H1 (cell line): Measurements from ENCODE around the gene CLEC16A. TPM values are rescaled to one million over a fixed set of nuclear protein-coding genes. Genes with fewer than 3 reads are reported as not detected.

ENCODE experiments used
- CTCF ChIA-PET: fragments of 300-600 bp; sonication (Branson Sonifier 250); formaldehyde crosslinking; loops from one replicate; lab custom pipeline; 2021; ENCODE audit not compliant: partially characterized antibody; lab: Charles Lee
- POLR2A ChIA-PET: fragments of 300-600 bp; sonication (Branson Sonifier 250); formaldehyde crosslinking; loops from one replicate; lab custom pipeline; 2021; ENCODE audit warnings: inconsistent platforms; ENCODE audit not compliant: partially characterized antibody; lab: Charles Lee
- DNase-seq, 2 experiments: peaks; one replicate each; pipeline versions ENCODE4 v3.0.0 to v3.0.0-alpha.2; 2010 to 2022; ENCODE audit warnings: low spot score in 2 of 2, low read depth in 1 of 2, mixed read lengths in 1 of 2
- FAIRE-seq: peaks from 2 replicates; lab custom pipeline; 2011; peaks lifted over from hg19 to GRCh38; lab: Jason Lieb, UNC
- H2AFZ ChIP-seq: 2 replicates; pipeline ENCODE4 v1.8.1; 2012; ENCODE audit warnings: low read length, inconsistent platforms
- H2AK5ac ChIP-seq: 2 replicates; pipeline ENCODE4 v1.6.1; 2013; ENCODE audit warnings: low read depth, low read length
- H2BK120ac ChIP-seq: replicated peaks from 2 replicates; pipeline ENCODE3; 2013; ENCODE audit warnings: low read depth, low read length, inconsistent platforms
- H2BK12ac ChIP-seq: 2 replicates; pipeline ENCODE4 v1.6.1; 2013; ENCODE audit warnings: low read depth, low read length
- H2BK15ac ChIP-seq: 2 replicates; pipeline ENCODE4 v1.6.1; 2013; ENCODE audit warnings: low read length
- H2BK20ac ChIP-seq: 2 replicates; pipeline ENCODE4 v1.6.1; 2013; ENCODE audit warnings: low read length
- H2BK5ac ChIP-seq: 2 replicates; pipeline ENCODE4 v1.6.1; 2013; ENCODE audit warnings: low read depth, low read length
- H3K14ac ChIP-seq: 2 replicates; pipeline ENCODE4 v1.6.1; 2013; ENCODE audit warnings: inconsistent platforms; ENCODE audit not compliant: insufficient read length
- H3K18ac ChIP-seq: 2 replicates; pipeline ENCODE4 v1.6.1; 2013; ENCODE audit warnings: low read length; ENCODE audit errors: extremely low read depth
- H3K23ac ChIP-seq: 2 replicates; pipeline ENCODE4 v1.6.1; 2013; ENCODE audit warnings: inconsistent platforms; ENCODE audit not compliant: insufficient read length
- H3K23me2 ChIP-seq: 2 replicates; pipeline ENCODE4 v1.6.1; 2013; ENCODE audit warnings: low read depth, low read length
- H3K27ac ChIP-seq: 2 replicates; pipeline ENCODE4 v1.6.1; 2011; ENCODE audit warnings: low read depth, low read length, inconsistent platforms
- H3K27me3 ChIP-seq, 4 experiments: replicated peaks in 1 of 4; 1 replicate in 1 of 4; 2 replicates in 3 of 4; pipeline versions ENCODE4 v1.6.1 to v1.8.1; 2011 to 2013; ENCODE audit warnings: low read length in 3 of 4, mild to moderate bottlenecking in 3 of 4, inconsistent platforms in 2 of 4, mixed read lengths in 2 of 4, moderate library complexity in 1 of 4; ENCODE audit not compliant: control insufficient read depth in 3 of 4, insufficient read depth in 3 of 4; ENCODE audit errors: extremely low read depth in 1 of 4
- H3K36me3 ChIP-seq, 4 experiments: 2 replicates each; pipeline versions ENCODE4 v1.6.1 to v1.8.1; 2011 to 2013; ENCODE audit warnings: mild to moderate bottlenecking in 4 of 4, low read length in 3 of 4, moderate library complexity in 2 of 4, control low read depth in 1 of 4, inconsistent platforms in 1 of 4; ENCODE audit not compliant: insufficient read depth in 4 of 4, control insufficient read depth in 2 of 4
- H3K4ac ChIP-seq: replicated peaks from 2 replicates; pipeline ENCODE3; 2013; ENCODE audit warnings: low read length, low read depth, mixed read lengths, inconsistent platforms; ENCODE audit not compliant: insufficient read length
- H3K4me1 ChIP-seq, 4 experiments: replicated peaks in 1 of 4; 1 replicate in 1 of 4; 2 replicates in 3 of 4; pipeline versions ENCODE4 v1.6.1 to v1.8.1; 2011 to 2013; ENCODE audit warnings: low read length in 3 of 4, inconsistent platforms in 2 of 4, mixed read lengths in 1 of 4; ENCODE audit not compliant: insufficient read depth in 4 of 4, control insufficient read depth in 3 of 4
- H3K4me2 ChIP-seq, 2 experiments: 2 replicates each; pipeline versions ENCODE4 v1.6.1 to v1.8.1; 2011 to 2013; ENCODE audit warnings: low read depth in 2 of 2, low read length in 2 of 2, control low read depth in 1 of 2, inconsistent platforms in 1 of 2, mild to moderate bottlenecking in 1 of 2; ENCODE audit not compliant: insufficient read depth in 1 of 2
- H3K4me3 ChIP-seq, 4 experiments: fragments of 200-600, 300-600 bp in 1 of 4; sonication (generic), shearing (Covaris generic), sonication (Bioruptor Twin) in 1 of 4; 2 replicates each; pipeline versions ENCODE4 v1.5.1 to v1.8.1; 2011 to 2016; ENCODE audit warnings: low read length in 4 of 4, low read depth in 3 of 4, control low read depth in 2 of 4, inconsistent platforms in 2 of 4, mild to moderate bottlenecking in 2 of 4, mixed read lengths in 1 of 4, moderate library complexity in 1 of 4; ENCODE audit not compliant: insufficient read depth in 2 of 4; ENCODE audit errors: extremely low read depth in 1 of 4
- H3K56ac ChIP-seq: replicated peaks from 2 replicates; pipeline ENCODE3; 2013; ENCODE audit warnings: low read depth, mild to moderate bottlenecking, mixed read lengths, low read length, inconsistent platforms; ENCODE audit not compliant: insufficient read length
- H3K79me1 ChIP-seq: 2 replicates; pipeline ENCODE4 v1.6.1; 2013; ENCODE audit warnings: low read depth, low read length, control low read depth
- H3K79me2 ChIP-seq, 2 experiments: 2 replicates each; pipeline versions ENCODE4 v1.6.1 to v1.8.1; 2012 to 2013; ENCODE audit warnings: low read length in 2 of 2, mild to moderate bottlenecking in 2 of 2, inconsistent platforms in 1 of 2; ENCODE audit not compliant: insufficient read depth in 2 of 2, control insufficient read depth in 1 of 2
- H3K9ac ChIP-seq, 4 experiments: replicated peaks in 1 of 4; 1 replicate in 1 of 4; 2 replicates in 3 of 4; pipeline versions ENCODE4 v1.6.1 to v1.8.1; 2011 to 2013; ENCODE audit warnings: low read depth in 3 of 4, low read length in 3 of 4, control low read depth in 2 of 4, mild to moderate bottlenecking in 2 of 4, moderate library complexity in 2 of 4, inconsistent platforms in 1 of 4; ENCODE audit errors: extremely low read depth in 1 of 4
- H3K9me3 ChIP-seq, 2 experiments: 2 replicates each; pipeline versions ENCODE4 v1.6.1 to v1.8.1; 2012 to 2013; ENCODE audit warnings: mild to moderate bottlenecking in 2 of 2, moderate library complexity in 2 of 2, control low read depth in 1 of 2, inconsistent platforms in 1 of 2, low read depth in 1 of 2, low read length in 1 of 2, mixed read lengths in 1 of 2; ENCODE audit not compliant: insufficient read depth in 2 of 2
- H4K20me1 ChIP-seq, 2 experiments: replicated peaks in 1 of 2; 2 replicates each; pipeline versions ENCODE3 to v1.8.1; 2011 to 2013; ENCODE audit warnings: inconsistent platforms in 2 of 2, low read length in 2 of 2, mild to moderate bottlenecking in 1 of 2; ENCODE audit not compliant: insufficient read depth in 2 of 2, control insufficient read depth in 1 of 2
- H4K5ac ChIP-seq: 2 replicates; pipeline ENCODE4 v1.6.1; 2013; ENCODE audit warnings: low read length, low read depth, mixed read lengths, inconsistent platforms; ENCODE audit not compliant: insufficient read length
- H4K8ac ChIP-seq: 2 replicates; pipeline ENCODE4 v1.8.0; 2013; ENCODE audit warnings: mild to moderate bottlenecking, moderate library complexity, low read length, inconsistent platforms; ENCODE audit not compliant: insufficient read depth; ENCODE audit errors: extremely low read depth
- H4K91ac ChIP-seq: replicated peaks from 2 replicates; pipeline ENCODE3; 2013; ENCODE audit warnings: low read length, mixed read lengths, inconsistent platforms; ENCODE audit not compliant: insufficient read length
- ASH2L ChIP-seq: fragments of 200-600, 300-600 bp; sonication (generic); IDR thresholded peaks from one replicate; pipeline ENCODE4 v1.7.1; 2017; ENCODE audit warnings: low read length
- BACH1 ChIP-seq: IDR thresholded peaks from 2 replicates; pipeline ENCODE4 v1.6.1; 2012; ENCODE audit warnings: low read length, improper control_type of control experiment
- CREB1 ChIP-seq: IDR thresholded peaks from 2 replicates; pipeline ENCODE4 v1.6.1; 2012; ENCODE audit warnings: inconsistent platforms
- EGR1 ChIP-seq: IDR thresholded peaks from 2 replicates; pipeline ENCODE4 v1.6.1; 2011; ENCODE audit warnings: low read depth, low read length, borderline replicate concordance
- HDAC6 ChIP-seq: IDR thresholded peaks from one replicate; pipeline ENCODE4 v1.7.1; 2012; ENCODE audit warnings: low read depth, mild to moderate bottlenecking, inconsistent platforms, low read length, moderate library complexity
- KDM4A ChIP-seq: IDR thresholded peaks from one replicate; pipeline ENCODE4 v1.7.1; 2012; ENCODE audit warnings: low read depth, mild to moderate bottlenecking, moderate library complexity, low read length, inconsistent platforms; ENCODE audit not compliant: severe bottlenecking
- POU5F1 ChIP-seq: IDR thresholded peaks from 2 replicates; pipeline ENCODE4 v1.6.1; 2011; ENCODE audit warnings: low read depth, mild to moderate bottlenecking, low read length, moderate library complexity
- RNF2 ChIP-seq: fragments of 200-900, 300-1000 bp; sonication (generic); IDR thresholded peaks from 2 replicates; pipeline ENCODE4 v1.7.1; 2016; ENCODE audit warnings: borderline replicate concordance, low read depth, mild to moderate bottlenecking, antibody characterized with exemption, low read length; ENCODE audit not compliant: poor library complexity, severe bottlenecking; ENCODE audit errors: missing control alignments
- TBP ChIP-seq: IDR thresholded peaks from 2 replicates; pipeline ENCODE4 v1.6.1; 2011; ENCODE audit warnings: low read depth, low read length, improper control_type of control experiment
- WGBS, 2 experiments: shearing (Covaris generic) in 1 of 2; methylation state at CpG; one replicate each; pipeline versions ENCODE4 v1.1.6 to v1.1.7; 2013 to 2015; ENCODE audit warnings: low lambda C conversion rate in 2 of 2, mixed read lengths in 2 of 2, inconsistent platforms in 1 of 2, low coverage in 1 of 2, missing lambda C conversion rate in 1 of 2; ENCODE audit not compliant: insufficient replicate concordance in 2 of 2, insufficient coverage in 1 of 2, insufficient read length in 1 of 2; ENCODE audit errors: extremely low coverage in 1 of 2, missing lambda C conversion rate in 1 of 2; 5-methylcytosine and 5-hydroxymethylcytosine counted together
- polyA plus RNA-seq, 7 experiments: library from polyadenylated mRNA; depleted of rRNA in 3 of 7; stranded (reverse) in 5 of 7; unstranded in 2 of 7; fragments of >200 nt in 5 of 7; fragments of 200-250 nt in 2 of 7; gene quantifications; 1 replicate in 5 of 7; 2 replicates in 1 of 7; 4 replicates in 1 of 7; pipeline versions ENCODE4 v1.2.1 to v1.2.3, GENCODE V29; 2011 to 2013; ENCODE audit warnings: missing spikeins in 2 of 7, mixed read lengths in 2 of 7
- total RNA-seq: library from RNA; stranded (reverse); fragmentation: NEBNext Ultra II Directional; extraction: Animal tissue kit (Norgen Biotek cat#: 25700); gene quantifications from 2 replicates; pipeline ENCODE4 v1.2.1, GENCODE V29; 2021

Gene CLEC16A
- total and polyA plus RNA-seq, 2 of the 8 experiments (the other 6 are each of a cell fraction or from before 2014, with no cell fraction given), result 7.6 to 19.3 TPM

GRCh38 chr16:10938321-10938720 is 6.0 kb upstream of the CLEC16A start:
- no peak overlapping the region for H3K4ac ChIP-seq
- no peak overlapping the region for H3K23ac ChIP-seq
- H3K36me3 ChIP-seq, result peaks cover 0 to 4% (median under 1%) of the 10 kb centered on the region in 4 experiments; a peak in 3 of 8 replicates
- peaks cover 17% of the 10 kb centered on the region for H3K79me1 ChIP-seq
- no peak overlapping the region for H2AK5ac ChIP-seq
- CTCF ChIA-PET, result interaction anchor here (0.6 to 1.8 kb wide), 3 partner anchors 15 to 99 kb away, joined by 3 to 5 read pairs (median 4); no protein-coding TSS in a partner anchor
- no peak overlapping the region for H4K5ac ChIP-seq
- 89% methylated on average over 7 of the region's 7 CpGs; no CpG with 5 or more reads in 1 of the 2 experiments for WGBS, 2 experiments
- no peak overlapping the region for H3K4me3 ChIP-seq
- H3K4me2 ChIP-seq, result no peak overlapping the region
- H3K9me3 ChIP-seq, result no peaks in the 10 kb centered on the region
- H3K79me2 ChIP-seq, result peaks cover 0 to 35% of the 10 kb centered on the region in 2 experiments; a peak in 1 of 4 replicates
- H4K20me1 ChIP-seq, result peaks cover 23 to 43% of the 10 kb centered on the region in 2 experiments
- no peak overlapping the region for H2AFZ ChIP-seq
- no peak overlapping the region for H3K9ac ChIP-seq
- DNase-seq (no peak), FAIRE-seq (no peak)
- H3K14ac ChIP-seq, result no peak overlapping the region
- H3K23me2 ChIP-seq, result peaks cover 8% of the 10 kb centered on the region
- H2BK12ac ChIP-seq, result no peak overlapping the region
- H3K27ac ChIP-seq, result no peak overlapping the region
- peaks cover 5 to 9% (median 8%) of the 10 kb centered on the region in 4 experiments for H3K4me1 ChIP-seq
- H2BK20ac ChIP-seq, result no peak overlapping the region
- no peak overlapping the region for H2BK5ac ChIP-seq
- H3K27me3 ChIP-seq, result no peaks in the 10 kb centered on the region; a peak in 2 of 7 replicates
- TF ChIP-seq HDAC6 (no peak), EGR1 (no peak), ASH2L (no peak), KDM4A (no peak), TBP (no peak), RNF2 (no peak), POU5F1 (no peak), CREB1 (no peak), BACH1 (no peak)
- no peak overlapping the region for H4K8ac ChIP-seq
- no peak overlapping the region for H2BK120ac ChIP-seq
- H3K56ac ChIP-seq, result no peak overlapping the region
- H3K18ac ChIP-seq, result no peak overlapping the region
- H2BK15ac ChIP-seq, result no peak overlapping the region
- H4K91ac ChIP-seq, result no peak overlapping the region
- POLR2A ChIA-PET, result interaction anchor here (1.8 kb wide), 1 partner anchor 9 kb away, joined by 6 read pairs; no protein-coding TSS in a partner anchor
